ENCODE results near the gene BIN1.

Gene BIN1

DNA sequence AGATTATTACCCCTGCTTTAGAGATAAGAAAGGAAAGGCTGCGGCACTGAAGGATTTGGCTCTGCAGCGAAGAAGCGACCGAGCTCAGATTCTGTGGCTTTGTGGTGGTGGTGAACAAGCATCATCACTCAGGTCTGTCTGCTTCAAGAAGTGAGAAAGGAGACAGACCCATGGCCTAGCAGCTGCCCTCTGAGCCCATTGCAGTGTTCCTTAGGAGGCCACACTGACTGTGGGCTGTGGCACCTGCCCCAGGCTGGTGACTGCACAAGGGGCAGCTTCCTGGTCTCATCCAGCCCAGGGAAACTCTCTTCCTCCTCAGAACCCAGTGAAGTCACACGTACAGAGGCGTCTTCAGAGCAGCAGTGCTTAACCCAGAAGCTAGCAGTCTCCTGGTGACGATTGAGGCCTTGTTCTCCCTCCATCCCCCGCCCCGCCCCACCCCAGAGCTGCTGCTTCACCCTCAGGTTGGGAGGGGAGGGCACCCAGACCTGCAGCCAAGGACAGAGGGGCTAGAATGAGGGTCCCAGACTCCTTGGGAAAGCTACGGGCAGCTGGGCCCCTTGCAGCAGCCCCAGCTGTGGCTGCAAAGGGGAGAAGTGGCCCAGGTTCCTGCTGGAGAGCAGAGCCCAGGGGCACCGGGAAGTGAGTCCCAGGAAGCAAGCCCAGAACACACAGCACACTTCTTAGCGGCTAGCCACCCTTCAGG, 22.2 kb downstream of the BIN1 start:
- in situ Hi-C loops (cut with MboI; ENCODE audit: low pct_unique_long_range_greater_than_20kb, low sequenced_read_pairs, unreplicated experiment): no loop called here
- TF ChIP-seq, protein P1, sequence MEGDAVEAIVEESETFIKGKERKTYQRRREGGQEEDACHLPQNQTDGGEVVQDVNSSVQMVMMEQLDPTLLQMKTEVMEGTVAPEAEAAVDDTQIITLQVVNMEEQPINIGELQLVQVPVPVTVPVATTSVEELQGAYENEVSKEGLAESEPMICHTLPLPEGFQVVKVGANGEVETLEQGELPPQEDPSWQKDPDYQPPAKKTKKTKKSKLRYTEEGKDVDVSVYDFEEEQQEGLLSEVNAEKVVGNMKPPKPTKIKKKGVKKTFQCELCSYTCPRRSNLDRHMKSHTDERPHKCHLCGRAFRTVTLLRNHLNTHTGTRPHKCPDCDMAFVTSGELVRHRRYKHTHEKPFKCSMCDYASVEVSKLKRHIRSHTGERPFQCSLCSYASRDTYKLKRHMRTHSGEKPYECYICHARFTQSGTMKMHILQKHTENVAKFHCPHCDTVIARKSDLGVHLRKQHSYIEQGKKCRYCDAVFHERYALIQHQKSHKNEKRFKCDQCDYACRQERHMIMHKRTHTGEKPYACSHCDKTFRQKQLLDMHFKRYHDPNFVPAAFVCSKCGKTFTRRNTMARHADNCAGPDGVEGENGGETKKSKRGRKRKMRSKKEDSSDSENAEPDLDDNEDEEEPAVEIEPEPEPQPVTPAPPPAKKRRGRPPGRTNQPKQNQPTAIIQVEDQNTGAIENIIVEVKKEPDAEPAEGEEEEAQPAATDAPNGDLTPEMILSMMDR (IDR thresholded peaks at IDR 0.05; ENCODE audit: extremely low read depth, insufficient read depth, missing control alignments): no peak

DNA sequence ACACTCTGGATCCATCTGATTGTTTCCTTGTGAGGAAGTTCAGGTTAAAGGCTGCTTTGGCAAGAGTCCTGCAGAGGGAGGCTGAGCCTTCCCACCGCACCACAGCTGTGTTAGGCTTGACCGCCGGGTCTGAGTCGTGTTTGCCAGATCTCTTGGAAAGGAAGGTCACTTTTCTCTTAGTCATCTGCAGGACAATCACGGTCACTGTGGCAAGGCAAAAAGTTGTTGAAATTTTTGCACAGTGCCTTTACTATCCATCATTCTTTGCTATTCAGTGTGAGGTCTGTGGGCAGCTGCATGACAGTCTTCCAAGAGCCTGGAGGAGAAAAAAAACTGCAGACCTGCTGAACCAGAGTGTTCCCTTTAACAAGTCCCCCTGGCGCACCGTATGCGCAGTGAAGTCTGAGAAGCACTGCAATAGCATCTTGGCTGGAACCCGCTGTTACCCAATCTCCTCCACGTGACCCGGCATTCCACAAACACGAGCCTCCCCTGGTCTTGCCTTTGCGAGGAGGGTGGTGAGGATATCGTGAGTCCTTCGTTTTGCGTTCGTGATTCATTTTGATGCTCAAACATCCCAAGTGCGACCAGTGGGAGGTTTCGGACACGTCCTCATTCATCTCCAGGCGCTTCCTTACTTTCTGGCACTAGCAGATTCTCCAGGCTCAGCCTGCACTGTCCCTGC, 23.0 kb downstream of the BIN1 start:
- TF ChIP-seq, protein P1 (IDR thresholded peaks at IDR 0.05; ENCODE audit: extremely low read depth, insufficient read depth, missing control alignments): no peak
- DNase-seq (ENCODE audit: low spot score): no peak
- in situ Hi-C loops (cut with MboI; ENCODE audit: low pct_unique_long_range_greater_than_20kb, low sequenced_read_pairs, unreplicated experiment): no loop called here

More for the DNA sequence above, 22.2 kb downstream of the BIN1 start:
- DNase-seq (ENCODE audit: low spot score): no peak

DNA sequence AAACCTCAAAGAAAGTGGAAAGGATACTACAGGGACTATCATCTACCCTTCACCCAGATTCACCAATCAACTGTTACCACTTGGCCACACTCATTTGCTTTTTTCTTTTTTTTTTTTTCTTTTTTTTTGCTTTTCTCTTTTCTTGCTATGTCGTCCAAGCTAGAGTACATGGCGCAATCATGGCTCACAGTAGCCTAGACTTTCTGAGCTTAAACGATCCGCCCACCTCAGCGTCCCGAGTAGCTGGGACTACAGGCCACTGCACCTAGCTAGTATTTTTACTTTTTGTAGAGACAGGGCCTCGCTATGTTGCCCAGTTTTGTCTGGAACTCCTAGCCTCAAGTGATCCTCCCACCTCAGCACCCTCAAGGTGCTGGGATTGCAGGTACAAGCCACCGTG, 24.0 kb downstream of the BIN1 start:
- TF ChIP-seq, protein P1 (IDR thresholded peaks at IDR 0.05; ENCODE audit: extremely low read depth, insufficient read depth, missing control alignments): no peak
- no peak for DNase-seq (ENCODE audit: low spot score)
- in situ Hi-C loops (cut with MboI; ENCODE audit: low pct_unique_long_range_greater_than_20kb, low sequenced_read_pairs, unreplicated experiment): no loop called here

DNA sequence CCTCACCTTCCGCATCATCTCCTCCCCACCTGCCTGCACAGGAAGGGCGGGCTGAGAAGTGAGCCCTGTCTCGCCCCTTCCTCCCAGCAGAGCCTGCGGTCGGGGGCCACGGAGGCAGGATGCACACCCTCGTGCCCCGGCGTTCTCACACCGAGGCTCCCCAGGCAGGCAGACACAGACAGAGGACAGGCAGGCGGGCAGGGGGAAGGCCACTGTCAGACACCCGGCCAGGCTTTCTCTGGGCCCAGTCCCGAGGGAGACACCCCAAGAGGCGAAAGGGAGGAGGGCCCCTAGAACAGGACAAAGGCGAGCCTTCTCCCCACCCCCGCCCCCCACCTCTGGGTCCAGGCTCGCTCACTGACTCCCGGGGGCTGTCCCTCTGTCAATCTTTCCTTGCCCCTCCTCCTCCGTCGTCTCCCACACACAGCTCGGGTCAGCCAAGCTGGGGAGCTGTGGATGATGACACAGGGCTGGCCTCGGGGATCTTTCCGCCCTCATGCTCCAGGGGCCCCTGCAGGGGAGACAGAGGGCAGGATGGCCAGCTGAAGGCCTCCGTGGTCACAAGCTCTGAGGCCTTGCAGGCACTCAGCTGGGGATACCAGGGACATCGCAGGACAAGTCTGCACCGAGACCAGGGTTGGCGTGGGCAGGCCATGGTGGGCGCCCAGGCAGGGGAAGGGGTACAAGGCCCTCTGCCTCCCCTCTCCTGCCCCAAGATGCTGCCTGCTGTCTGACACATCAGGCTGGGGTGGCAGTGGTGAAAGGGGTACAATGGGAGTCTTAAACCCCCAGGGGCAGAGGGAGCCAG, 24.9 kb downstream of the BIN1 start:
- DNase-seq (ENCODE audit: low spot score): peak; percentile 76
- in situ Hi-C loops (cut with MboI; ENCODE audit: low pct_unique_long_range_greater_than_20kb, low sequenced_read_pairs, unreplicated experiment): no loop called here
- TF ChIP-seq, protein P1 (IDR thresholded peaks at IDR 0.05; ENCODE audit: extremely low read depth, insufficient read depth, missing control alignments): no peak

DNA sequence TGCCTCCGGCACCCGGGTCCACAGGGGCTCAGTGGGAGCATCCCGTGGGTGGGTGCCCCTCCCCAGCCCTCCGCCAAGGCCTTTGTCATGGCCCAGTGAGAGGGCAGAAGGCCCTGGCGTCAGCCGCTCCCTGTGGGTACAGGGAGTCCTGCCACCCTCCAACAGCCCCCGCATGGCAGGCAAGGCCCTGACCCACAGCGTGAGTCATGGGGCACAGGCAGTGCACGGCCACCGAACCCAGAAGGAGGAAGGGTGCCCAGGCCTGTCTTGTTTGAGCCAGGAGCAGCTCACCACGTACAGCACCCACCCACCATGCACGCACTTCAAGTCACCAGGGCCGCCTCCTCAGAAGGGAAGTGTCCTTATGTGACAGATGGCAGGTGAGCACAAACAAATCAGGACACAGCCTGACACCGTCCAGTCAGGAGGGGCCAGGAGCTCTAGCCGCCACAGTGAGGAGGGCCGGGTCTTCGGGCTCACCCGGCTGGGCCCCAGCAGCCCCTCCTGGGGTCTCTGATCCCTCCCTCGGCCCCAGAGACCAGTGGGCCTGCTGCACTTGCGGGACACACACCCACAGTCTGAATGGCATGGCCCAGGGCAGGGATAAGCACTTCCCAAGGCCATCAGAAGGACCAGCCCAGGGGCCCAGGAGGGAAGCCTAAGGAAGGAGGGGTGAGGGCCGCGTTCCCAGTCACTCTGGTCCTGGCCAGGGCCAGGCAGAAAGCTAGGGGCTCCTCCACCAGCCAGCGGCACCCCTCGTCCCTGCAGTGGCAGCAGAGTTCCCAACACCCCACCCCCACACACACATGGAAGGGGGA, 25.8 kb downstream of the BIN1 start:
- in situ Hi-C loops (cut with MboI; ENCODE audit: low pct_unique_long_range_greater_than_20kb, low sequenced_read_pairs, unreplicated experiment): no loop called here
- TF ChIP-seq, protein P1 (IDR thresholded peaks at IDR 0.05; ENCODE audit: extremely low read depth, insufficient read depth, missing control alignments): no peak
- peak; percentile 58 for DNase-seq (ENCODE audit: low spot score)
